Middle frontal gyrus (tissue), 1 donor: Measurements from ENCODE around the gene TACO1.

Experiments
- DNase-seq: peaks from one replicate; pipeline ENCODE4 v3.0.0-alpha.2; 2015; ENCODE audit warnings: low spot score; ENCODE audit errors: extremely low spot score

Gene TACO1

DNA sequence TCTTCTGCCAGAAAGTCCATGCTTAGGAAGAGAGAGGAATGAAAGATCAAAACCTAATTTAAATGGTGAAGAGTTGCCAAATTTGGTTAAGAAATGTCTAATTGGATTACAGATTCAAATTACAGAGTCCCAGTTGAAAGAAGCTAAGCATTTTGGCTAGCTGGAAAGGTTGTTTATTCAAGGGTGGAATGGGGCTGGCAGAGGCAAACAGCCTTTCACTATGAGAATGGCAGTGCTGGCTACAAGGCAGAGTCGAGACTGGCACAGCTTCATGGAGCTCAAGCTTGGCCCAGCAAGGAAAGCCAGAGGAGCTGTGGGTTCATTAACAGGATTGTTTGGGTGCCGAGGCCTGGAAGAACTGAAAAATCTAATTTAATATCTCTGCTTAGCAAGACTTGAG, 35.1 kb downstream of the TACO1 start:
- no peak for DNase-seq

GRCh38 chr17:63639125-63639524, 38.4 kb downstream of the TACO1 start:
- no peak for DNase-seq

DNA sequence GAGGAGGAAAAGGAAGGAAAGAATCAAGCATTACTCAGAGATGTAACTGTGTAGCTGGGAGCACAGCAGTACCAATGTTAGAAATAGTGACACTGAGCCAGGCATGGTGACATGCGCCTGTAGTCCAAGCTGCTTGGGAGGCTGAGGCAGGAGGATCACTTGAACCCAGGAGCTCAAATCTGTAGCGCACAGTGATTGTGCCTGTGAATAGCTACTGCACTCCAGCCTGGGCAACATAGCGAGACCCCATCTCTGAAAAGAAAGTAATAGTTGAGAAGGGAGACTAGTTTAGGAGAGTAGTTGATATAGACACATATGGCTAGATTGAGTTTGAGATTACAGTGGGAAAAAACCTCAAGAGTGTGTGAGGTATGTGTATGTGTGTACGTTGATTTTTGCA, 39.3 kb downstream of the TACO1 start:
- DNase-seq: no peak

GRCh38 chr17:63641692-63642448, 41.2 kb downstream of the TACO1 start:
- DNase-seq: no peak

DNA sequence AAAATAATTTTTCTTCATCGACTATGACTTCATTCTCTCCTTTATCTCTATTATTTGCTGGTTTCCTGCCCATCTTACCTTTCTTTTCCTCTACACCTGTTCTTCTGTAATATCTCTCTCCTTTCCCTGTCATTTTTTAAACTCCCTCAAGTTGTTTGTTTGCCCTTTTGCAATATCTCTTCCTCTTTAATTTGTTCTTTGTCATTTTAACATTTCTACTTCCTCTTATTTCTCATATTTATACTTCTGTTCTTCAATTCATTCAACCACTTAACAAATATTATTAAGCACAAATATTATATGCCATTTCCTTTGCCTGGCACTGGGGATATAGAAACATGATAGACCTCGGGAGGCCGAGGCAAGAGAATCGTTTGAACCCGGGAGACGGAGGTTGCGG, 44.2 kb downstream of the TACO1 start:
- no peak for DNase-seq

- no peak for DNase-seq
Observed at GRCh38 chr17:63645775-63646487, 45.2 kb downstream of the TACO1 start.

- DNase-seq: no peak
Observed at GRCh38 chr17:63646488-63646806, 45.8 kb downstream of the TACO1 start.

- no peak for DNase-seq
Observed at GRCh38 chr17:63647065-63647725, 46.5 kb downstream of the TACO1 start.

DNA sequence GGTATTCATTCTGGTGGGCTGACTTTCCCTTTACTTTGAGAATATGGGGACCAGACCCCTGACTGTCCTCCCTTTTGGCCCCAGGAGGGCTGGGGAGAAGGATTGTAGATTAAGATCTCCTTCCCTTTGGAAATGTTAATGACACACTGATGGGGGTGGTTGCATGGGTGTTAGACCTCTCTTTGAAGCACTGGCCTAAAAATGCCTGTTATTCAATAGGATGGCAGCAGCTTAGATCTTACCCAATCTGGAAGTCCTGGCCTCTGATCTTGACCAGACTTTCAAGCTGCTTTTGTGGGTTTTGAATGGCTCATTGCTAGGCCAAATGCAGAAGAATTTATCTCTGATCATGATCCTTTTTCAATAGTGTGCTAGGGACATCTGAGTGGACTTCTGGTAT, 47.2 kb downstream of the TACO1 start:
- DNase-seq: no peak

DNA sequence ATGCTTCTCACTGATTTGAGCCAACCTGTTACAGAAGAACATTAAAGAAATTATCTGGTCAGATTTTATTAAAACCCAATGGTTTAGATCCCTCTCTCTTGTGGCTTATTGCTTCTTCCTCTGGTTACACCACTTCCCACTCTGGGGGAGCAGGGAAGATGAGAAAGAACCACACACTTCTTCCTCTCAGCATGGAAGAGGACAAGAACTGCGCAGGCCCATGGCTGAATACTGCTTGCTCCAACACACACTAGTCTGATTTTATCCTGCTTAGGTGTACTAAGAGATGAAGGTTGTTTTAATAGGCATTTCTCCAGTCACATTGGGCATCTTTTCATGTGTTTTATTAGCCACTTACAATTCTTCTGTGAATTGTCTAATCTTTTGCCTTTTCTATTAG, 49.1 kb downstream of the TACO1 start:
- DNase-seq: no peak

- DNase-seq: no peak
Observed at GRCh38 chr17:63652106-63652505, 51.4 kb downstream of the TACO1 start.

DNA sequence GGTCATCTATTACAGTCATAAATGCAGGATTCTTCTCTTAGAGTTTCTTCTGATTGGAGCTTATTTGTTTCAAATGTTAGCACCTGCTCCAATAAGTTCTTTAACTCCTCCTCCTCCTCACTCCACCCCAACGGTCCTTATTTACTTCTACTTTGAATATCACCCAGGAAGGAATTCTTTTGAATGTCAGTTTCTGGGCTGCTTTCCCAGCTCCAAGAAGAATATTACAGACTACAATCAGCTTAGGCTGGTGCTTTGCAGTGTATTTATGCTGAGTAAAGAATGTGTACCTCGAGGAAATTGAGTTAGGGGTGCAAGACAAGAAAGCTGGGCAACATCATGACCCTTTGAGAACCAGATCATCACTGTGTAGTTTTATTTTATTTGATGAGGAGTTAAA, 52.4 kb downstream of the TACO1 start:
- DNase-seq: no peak

DNA sequence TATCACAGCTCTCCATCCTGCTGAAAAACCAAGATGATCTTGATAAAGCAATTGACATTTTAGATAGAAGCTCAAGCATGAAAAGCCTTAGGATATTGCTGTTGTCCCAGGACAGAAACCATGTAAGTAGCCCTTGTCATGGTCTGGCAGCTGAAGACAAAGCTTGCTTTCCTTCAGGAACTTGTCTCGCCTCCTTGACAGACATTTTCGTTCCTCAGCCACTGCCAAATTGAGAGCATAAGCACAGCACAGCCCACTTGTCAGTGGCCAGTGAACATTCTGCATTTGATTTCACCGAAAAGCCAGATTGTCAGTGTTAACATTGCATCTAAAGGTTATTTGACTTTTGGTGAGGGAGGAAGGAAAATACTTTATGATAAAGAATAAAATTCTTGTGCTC, 57.1 kb downstream of the TACO1 start:
- DNase-seq: no peak
